ENCODE measurements around the gene PPDPF.
"Not testable (repeated sequence)": the region's sequence is repeated elsewhere in the genome, so short reads cannot be mapped to it uniquely, and the experiment has no call there.

DNA sequence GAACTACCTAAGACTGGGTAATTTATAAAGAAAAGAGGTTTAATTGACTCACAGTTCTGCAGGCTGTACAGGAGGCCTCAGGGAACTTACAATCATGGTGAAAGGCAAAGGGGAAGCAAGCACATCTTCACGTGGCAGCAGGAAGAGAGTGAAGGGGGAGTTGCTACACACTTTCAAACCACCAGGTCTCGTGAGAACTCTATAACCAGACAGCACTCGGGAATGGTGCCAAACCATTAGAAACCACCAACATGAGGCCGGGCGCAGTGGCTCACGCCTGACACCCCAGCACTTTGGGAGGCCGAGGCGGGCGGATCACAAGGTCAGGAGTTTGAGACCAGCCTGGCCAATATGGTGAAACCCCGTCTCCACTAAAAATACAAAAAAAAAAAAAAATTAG is 6.0 kb upstream of the PPDPF start:
- TF ChIP-seq POLR2A, CTCF (IDR thresholded peaks at IDR 0.05): not testable (repeated sequence)
